GM13977 (cell line): Measurements from ENCODE around the gene NFIA.

ENCODE experiments used
- DNase-seq: peaks from one replicate; pipeline ENCODE4 v3.0.0; 2012; ENCODE audit warnings: low spot score
- CTCF ChIP-seq: IDR thresholded peaks from 2 replicates; pipeline ENCODE4 v1.5.1; 2012; ENCODE audit warnings: mild to moderate bottlenecking, control low read depth; ENCODE audit not compliant: insufficient read depth; ENCODE audit errors: extremely low read depth, missing control alignments
- in situ Hi-C: fragments of 300-500 bp; cut with MboI; formaldehyde crosslinking; loops from one replicate; pipeline ENCODE4 v1.12.0; 2022; ENCODE audit warnings: low sequenced_read_pairs, low pct_unique_long_range_greater_than_20kb, mixed read lengths, inconsistent platforms; ENCODE audit not compliant: unreplicated experiment

NFIA gene

GRCh38 chr1:61192663-61193330 lies 110.4 kb downstream of the NFIA start:
- TF ChIP-seq CTCF, result no peak
- in situ Hi-C loops, result no loop called here
- DNase-seq, result no peak

- in situ Hi-C loops, result no loop called here
- no peak for TF ChIP-seq CTCF
- DNase-seq, result no peak
These were observed 111.4 kb downstream of the NFIA start for GRCh38 chr1:61193808-61194207.

- no peak for DNase-seq
- TF ChIP-seq CTCF, result no peak
- in situ Hi-C loops, result no loop called here
These were observed 116.2 kb downstream of the NFIA start for GRCh38 chr1:61198554-61198953.

- no peak for DNase-seq
- in situ Hi-C loops, result no loop called here
These were observed 118.7 kb downstream of the NFIA start for GRCh38 chr1:61201035-61201434.

GRCh38 chr1:61202854-61203598 lies 120.7 kb downstream of the NFIA start:
- no peak for DNase-seq
- in situ Hi-C loops, result no loop called here
- no peak for TF ChIP-seq CTCF

More at GRCh38 chr1:61201035-61201434, 118.7 kb downstream of the NFIA start:
- no peak for TF ChIP-seq CTCF

- in situ Hi-C loops, result no loop called here
- no peak for TF ChIP-seq CTCF
- DNase-seq, result no peak
These were observed 122.2 kb downstream of the NFIA start for GRCh38 chr1:61204528-61204927.
